Keratinocyte (primary cell): ENCODE data around the gene AADACL3. TPM values are rescaled to one million over a fixed set of nuclear protein-coding genes. Genes with fewer than 3 reads are reported as not detected.
"Not testable (repeated sequence)": the region's sequence is repeated elsewhere in the genome, so short reads cannot be mapped to it uniquely, and the experiment has no call there.

Experiments used
- DNase-seq: peaks from one replicate; pipeline ENCODE4 v3.0.0-alpha.2; 2011; ENCODE audit warnings: low read depth, missing footprints, low spot score
- FAIRE-seq: peaks from 2 replicates; lab custom pipeline; 2011; peaks lifted over from hg19 to GRCh38; lab: Jason Lieb, UNC
- H2AFZ ChIP-seq: 2 replicates; pipeline ENCODE4 v1.6.0; 2012; ENCODE audit warnings: low read length, control low read depth, inconsistent platforms; ENCODE audit not compliant: control insufficient read depth
- H3K27ac ChIP-seq: 2 replicates; pipeline ENCODE4 v1.5.1; 2011; ENCODE audit warnings: low read length; ENCODE audit not compliant: control insufficient read depth, insufficient read depth
- H3K27me3 ChIP-seq: 3 replicates; pipeline ENCODE4 v1.6.0; 2011; ENCODE audit warnings: low read length; ENCODE audit not compliant: control insufficient read depth, insufficient read depth; ENCODE audit errors: extremely low read depth
- H3K36me3 ChIP-seq, 2 experiments: 2 replicates in 1 of 2; 3 replicates in 1 of 2; pipeline ENCODE4 v1.5.1; 2011; ENCODE audit warnings: low read length in 2 of 2, mild to moderate bottlenecking in 1 of 2; ENCODE audit not compliant: control insufficient read depth in 2 of 2, insufficient read depth in 2 of 2; ENCODE audit errors: extremely low read depth in 1 of 2
- H3K4me1 ChIP-seq: 3 replicates; pipeline ENCODE4 v1.5.1; 2011; ENCODE audit warnings: low read length; ENCODE audit not compliant: control insufficient read depth, insufficient read depth; ENCODE audit errors: extremely low read depth
- H3K4me2 ChIP-seq: 3 replicates; pipeline ENCODE4 v1.6.0; 2011; ENCODE audit warnings: low read depth, low read length; ENCODE audit not compliant: control insufficient read depth, insufficient read depth; ENCODE audit errors: extremely low read depth
- H3K4me3 ChIP-seq, 3 experiments: fragments of 200-600 bp in 1 of 3; sonication (generic) in 1 of 3; 2 replicates in 2 of 3; 3 replicates in 1 of 3; pipeline ENCODE4 v1.5.1; 2011 to 2016; ENCODE audit warnings: low read length in 3 of 3, mild to moderate bottlenecking in 3 of 3, control low read depth in 2 of 3, inconsistent platforms in 1 of 3, low read depth in 1 of 3, mixed read lengths in 1 of 3, mixed run types in 1 of 3, moderate library complexity in 1 of 3; ENCODE audit not compliant: control insufficient read depth in 2 of 3, insufficient read depth in 2 of 3; ENCODE audit errors: extremely low read depth in 1 of 3
- H3K79me2 ChIP-seq: 2 replicates; pipeline ENCODE4 v1.6.0; 2012; ENCODE audit warnings: low read length; ENCODE audit not compliant: control insufficient read depth, insufficient read depth
- H3K9ac ChIP-seq: 3 replicates; pipeline ENCODE4 v1.6.0; 2011; ENCODE audit warnings: low read length; ENCODE audit not compliant: control insufficient read depth, insufficient read depth; ENCODE audit errors: extremely low read depth
- H3K9me1 ChIP-seq: 3 replicates; pipeline ENCODE4 v1.6.0; 2011; ENCODE audit warnings: low read length; ENCODE audit not compliant: control insufficient read depth, insufficient read depth; ENCODE audit errors: extremely low read depth
- H3K9me3 ChIP-seq: 2 replicates; pipeline ENCODE4 v1.5.1; 2012; ENCODE audit warnings: low read depth, low read length; ENCODE audit not compliant: control insufficient read depth
- H4K20me1 ChIP-seq: 3 replicates; pipeline ENCODE4 v1.6.0; 2011; ENCODE audit warnings: low read length; ENCODE audit not compliant: control insufficient read depth, insufficient read depth; ENCODE audit errors: extremely low read depth
- CTCF ChIP-seq, 3 experiments: IDR thresholded peaks in 1 of 3; conservative IDR thresholded peaks in 1 of 3; optimal IDR thresholded peaks in 1 of 3; 2 replicates in 2 of 3; 3 replicates in 1 of 3; pipeline versions ENCODE3 to v1.5.1; 2011; ENCODE audit warnings: low read length in 3 of 3, mild to moderate bottlenecking in 3 of 3, moderate library complexity in 2 of 3, control low read depth in 1 of 3, inconsistent platforms in 1 of 3; ENCODE audit not compliant: insufficient read depth in 2 of 3; ENCODE audit errors: extremely low read depth in 1 of 3
- EZH2 ChIP-seq: IDR thresholded peaks from one replicate; pipeline ENCODE4 v1.6.1; 2012; ENCODE audit warnings: inconsistent platforms, mild to moderate bottlenecking, low read length, moderate library complexity
- dilution Hi-C: fragments of 300-500 bp; cut with MboI; formaldehyde crosslinking; loops from one replicate; pipeline ENCODE4 v1.7.0; 2020; ENCODE audit warnings: low sequenced_read_pairs; ENCODE audit not compliant: extremely low pct_ligation_motif_present
- polyA plus RNA-seq, 5 experiments: library from polyadenylated mRNA; depleted of rRNA in 3 of 5; stranded (reverse) in 3 of 5; stranded (forward) in 1 of 5; unstranded in 1 of 5; fragments of >200 nt; gene quantifications; 1 replicate in 1 of 5; 2 replicates in 3 of 5; 3 replicates in 1 of 5; pipeline versions ENCODE4 v1.2.1 to v1.2.3, GENCODE V29; 2011 to 2012; ENCODE audit warnings: missing spikeins in 2 of 5, low read depth in 1 of 5, low replicate concordance in 1 of 5

The AADACL3 gene
- polyA plus RNA-seq, 1 donor (not counting 4 experiments of a cell fraction or from before 2014, with no cell fraction given): 0.03 TPM

GRCh38 chr1:12712929-12713328 is 3.0 kb upstream of the AADACL3 start:
- no peak overlapping the region for H2AFZ ChIP-seq
- no peaks in the 10 kb centered on the region for H3K27me3 ChIP-seq
- H3K4me2 ChIP-seq: no peak overlapping the region
- H3K9me3 ChIP-seq: no peaks in the 10 kb centered on the region
- no peak overlapping the region for H3K9ac ChIP-seq
- dilution Hi-C loops: no loop called here
- peaks cover 8% of the 10 kb centered on the region for H3K4me1 ChIP-seq
- DNase-seq (no peak), FAIRE-seq (no peak)
- no peak overlapping the region for H3K4me3 ChIP-seq
- H3K9me1 ChIP-seq: no peaks in the 10 kb centered on the region
- no peak for TF ChIP-seq CTCF (optimal IDR thresholded peaks at IDR 0.05 in 1 of 3, IDR thresholded peaks at IDR 0.05 in 1 of 3, conservative IDR thresholded peaks at IDR 0.05 in 1 of 3; ENCODE audit: extremely low read depth in 1 of 3, insufficient read depth in 2 of 3, low read length in 3 of 3)
- no peak for TF ChIP-seq EZH2
- H3K36me3 ChIP-seq: no peaks in the 10 kb centered on the region
- no peaks in the 10 kb centered on the region for H3K79me2 ChIP-seq
- no peak overlapping the region for H3K27ac ChIP-seq
- H4K20me1 ChIP-seq: no peaks in the 10 kb centered on the region

- H4K20me1 ChIP-seq, H3K9ac ChIP-seq, H3K79me2 ChIP-seq, FAIRE-seq, H3K36me3 ChIP-seq, dilution Hi-C loops, H2AFZ ChIP-seq, DNase-seq, H3K27ac ChIP-seq, H3K27me3 ChIP-seq, H3K4me1 ChIP-seq, H3K9me3 ChIP-seq, H3K4me3 ChIP-seq, H3K9me1 ChIP-seq, H3K4me2 ChIP-seq: not testable (repeated sequence)
Measured at GRCh38 chr1:12713651-12714050, 2.3 kb upstream of the AADACL3 start.
